HG03280 (cell line): ENCODE results near the gene PFKM.
A peak's percentile ranks its signal among the peaks of the same experiment; 100 is the strongest.

ENCODE experiments used
- ATAC-seq: cut with Tn5 transposase; IDR thresholded peaks from one replicate; pipeline ENCODE4 v1.9.1; 2021; ENCODE audit warnings: mild to moderate bottlenecking, moderate library complexity; ENCODE audit not compliant: unreplicated experiment

PFKM gene

DNA sequence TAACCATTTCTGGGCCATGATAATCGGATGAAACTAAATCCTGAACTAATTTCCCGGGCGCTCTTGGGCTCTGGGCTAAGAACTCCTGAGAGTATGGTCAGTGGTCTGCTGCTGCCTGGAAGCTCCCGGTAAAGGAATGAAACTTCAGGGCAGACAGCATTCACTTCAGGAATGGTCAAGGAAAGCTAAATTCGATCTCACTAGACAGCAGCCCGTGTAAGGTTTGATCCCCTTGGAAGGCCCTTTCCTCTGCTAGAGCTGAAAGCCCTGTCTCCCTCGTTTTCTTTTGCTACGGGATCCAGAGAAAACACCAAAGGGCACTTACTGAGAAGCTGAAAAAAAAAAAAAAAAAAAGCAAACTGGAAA lies 37.5 kb downstream of the PFKM start:
- no peak for ATAC-seq

DNA sequence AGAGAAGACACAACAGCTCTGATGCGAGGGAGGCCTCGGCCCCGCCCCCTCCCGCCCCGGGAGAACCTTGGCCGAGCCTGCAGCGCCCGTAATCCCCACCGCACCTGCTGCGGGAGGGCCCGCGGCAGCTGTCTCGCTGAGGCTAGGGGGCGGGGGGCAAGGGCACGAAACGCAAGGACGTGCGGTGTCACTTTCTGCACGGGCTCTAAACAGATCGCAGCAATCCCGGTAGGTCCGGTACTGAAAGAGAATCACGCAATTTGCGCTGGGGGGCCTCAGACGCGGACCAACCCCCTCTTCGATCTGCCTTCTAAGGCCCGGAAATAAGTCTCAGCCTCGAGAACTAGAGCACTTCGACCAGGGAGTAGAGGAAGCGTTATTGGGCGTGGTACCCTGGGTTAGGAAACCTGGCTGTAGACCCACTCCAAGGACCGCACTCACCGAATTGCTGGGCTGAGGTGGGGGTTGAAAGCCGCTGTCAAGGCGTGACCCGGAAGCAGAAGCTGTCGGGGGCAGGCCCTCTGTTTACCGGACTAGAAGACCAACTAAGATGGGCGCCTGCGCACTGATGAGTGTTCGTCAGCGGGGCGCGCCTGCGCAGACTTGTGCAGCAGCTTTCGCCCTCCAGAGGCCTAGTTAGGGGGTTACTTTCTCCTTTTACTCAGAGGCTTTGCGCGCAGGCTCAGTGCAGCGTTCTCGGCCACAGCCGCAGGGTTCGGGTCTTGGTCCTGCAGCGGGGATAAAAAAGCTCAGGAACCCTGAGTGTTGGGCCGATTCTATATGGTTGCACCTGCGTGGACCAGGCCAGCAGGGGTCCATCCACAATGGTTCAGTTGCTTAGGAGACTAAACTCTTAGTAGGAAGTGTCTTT lies 38.1 kb downstream of the PFKM start, which contains the start of gene ASB8:
Gene ASB8 (minus strand): TSS at position 498 of the 871 bp plus-strand sequence. CDS start 4,019 bp downstream, outside the sequence.
- peak; percentile 88 for ATAC-seq

- no peak for ATAC-seq
These were observed 38.8 kb downstream of the PFKM start for GRCh38 chr12:48157889-48158370.

DNA sequence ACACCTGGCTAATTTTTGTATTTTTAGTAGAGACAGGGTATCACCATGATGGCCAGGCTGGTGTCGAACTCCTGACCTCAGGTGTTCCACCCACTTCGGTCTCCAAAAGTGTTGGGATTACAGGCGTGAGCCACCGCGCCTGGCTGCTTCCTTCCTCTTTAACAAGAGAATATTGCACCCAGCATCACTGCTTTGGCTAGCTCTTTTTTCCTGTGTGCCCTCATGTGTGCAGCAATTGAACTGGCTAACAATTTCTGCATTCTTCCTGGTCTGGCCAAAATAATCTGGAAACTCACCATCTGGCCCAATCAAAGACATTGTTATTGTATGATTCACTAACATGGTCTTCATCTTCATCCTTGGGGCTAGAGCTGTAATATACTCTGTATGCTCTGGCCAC lies 40.9 kb downstream of the PFKM start:
- no peak for ATAC-seq

DNA sequence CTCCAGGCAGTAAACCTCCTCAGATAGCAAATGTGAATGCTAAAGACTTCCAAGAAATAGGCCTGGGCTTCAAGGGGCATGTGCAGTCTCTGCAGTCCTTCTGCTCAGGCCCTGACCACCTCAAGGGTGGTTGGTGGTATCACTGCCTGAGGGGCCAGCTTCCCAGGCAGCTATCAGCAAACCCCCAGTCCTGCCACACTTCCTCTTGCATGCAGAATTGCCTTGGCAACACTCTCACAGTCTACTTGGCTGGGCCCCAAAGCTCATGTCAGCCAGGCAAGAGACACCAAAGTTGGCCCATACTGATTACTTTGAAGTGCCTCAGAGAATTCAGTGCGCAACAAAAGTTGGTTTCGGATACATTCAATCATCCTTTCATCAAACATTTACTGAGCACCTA lies 41.6 kb downstream of the PFKM start:
- no peak for ATAC-seq

GRCh38 chr12:48163150-48163747 lies 44.1 kb downstream of the PFKM start:
- no peak for ATAC-seq

GRCh38 chr12:48164451-48164850 lies 45.3 kb downstream of the PFKM start:
- ATAC-seq, result no peak

GRCh38 chr12:48165089-48165981 lies 46.2 kb downstream of the PFKM start:
- ATAC-seq, result peak; percentile 71

DNA sequence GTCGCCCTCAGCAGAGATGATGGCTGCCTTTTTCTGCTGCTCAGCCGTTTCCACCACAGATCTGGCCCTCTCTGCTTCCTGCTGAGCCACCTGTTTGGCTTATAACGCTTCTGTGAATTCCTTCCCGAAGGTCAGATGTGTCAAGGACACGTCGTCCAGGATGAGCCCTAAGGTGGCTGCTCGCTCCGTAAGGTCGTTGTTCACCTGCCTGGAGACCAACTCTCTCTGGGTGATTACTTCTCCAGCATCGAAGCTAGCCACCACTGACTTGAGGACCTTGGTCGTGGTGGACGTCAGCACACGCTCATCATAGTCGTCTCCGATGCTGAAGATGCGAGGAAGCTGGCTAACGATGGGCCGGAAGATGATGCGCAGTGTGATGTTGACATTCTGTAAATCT lies 49.8 kb downstream of the PFKM start:
- no peak for ATAC-seq

DNA sequence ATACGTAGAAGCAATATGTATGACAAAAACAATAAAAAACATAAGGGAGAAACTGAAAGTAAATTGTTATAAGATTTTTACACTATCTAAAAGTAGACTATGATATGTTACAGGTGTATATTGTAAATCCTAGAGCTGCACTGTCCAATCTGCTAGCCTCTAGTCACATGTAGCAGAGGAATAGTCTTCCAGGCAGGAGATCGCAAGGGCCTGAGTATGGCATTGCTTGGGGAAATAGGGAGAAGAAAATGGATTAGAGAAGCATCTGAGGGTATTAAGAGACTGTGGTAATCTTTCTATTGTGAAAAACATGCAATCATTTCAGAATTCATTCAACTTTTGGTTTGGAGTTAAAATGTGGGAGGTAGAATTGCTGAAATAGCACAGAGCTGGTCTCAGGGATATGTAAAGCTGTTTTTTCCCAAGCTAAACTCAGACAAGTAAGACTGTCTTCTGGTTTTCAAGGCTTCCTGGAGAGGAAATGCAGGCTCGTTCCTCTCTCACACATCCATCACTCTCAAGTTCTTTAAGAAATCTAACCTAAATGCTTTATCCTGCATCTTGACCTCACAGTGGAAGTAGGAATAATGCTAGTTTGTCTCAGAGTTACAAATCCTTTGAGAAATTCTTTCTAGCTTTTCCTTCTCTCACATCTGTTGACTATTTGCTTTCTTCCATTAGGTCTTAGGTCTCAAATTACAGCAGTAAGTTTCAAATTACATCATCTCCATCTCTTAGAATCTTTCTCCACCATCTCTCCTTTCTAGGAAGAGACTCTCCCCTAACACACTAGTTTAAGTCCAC lies 56.7 kb downstream of the PFKM start:
- no peak for ATAC-seq

GRCh38 chr12:48176417-48176751 lies 57.2 kb downstream of the PFKM start:
- no peak for ATAC-seq

- no peak for ATAC-seq
These were observed 58.8 kb downstream of the PFKM start for GRCh38 chr12:48177982-48178381.

GRCh38 chr12:48179466-48179865 lies 60.3 kb downstream of the PFKM start:
- no peak for ATAC-seq

DNA sequence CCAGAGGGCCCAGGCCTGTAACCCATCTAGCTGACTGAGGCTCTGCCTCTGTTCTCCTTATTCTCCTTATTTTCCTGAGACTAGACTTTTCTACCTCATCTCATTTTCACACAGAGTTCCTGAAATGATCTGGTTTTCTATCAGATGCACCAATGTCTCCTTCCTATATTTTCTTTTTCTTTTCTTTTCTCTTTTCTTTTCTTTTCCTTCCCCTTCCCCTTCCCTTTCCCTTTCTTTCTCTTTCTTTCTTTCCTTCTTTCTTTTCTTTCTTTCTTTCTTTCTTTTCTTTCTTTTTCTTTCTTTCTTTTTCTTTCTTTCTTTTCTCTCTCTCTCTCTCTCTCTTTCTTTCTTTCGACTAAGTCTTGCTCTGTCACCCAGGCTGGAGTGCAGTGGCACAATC lies 61.3 kb downstream of the PFKM start:
- ATAC-seq, result no peak

DNA sequence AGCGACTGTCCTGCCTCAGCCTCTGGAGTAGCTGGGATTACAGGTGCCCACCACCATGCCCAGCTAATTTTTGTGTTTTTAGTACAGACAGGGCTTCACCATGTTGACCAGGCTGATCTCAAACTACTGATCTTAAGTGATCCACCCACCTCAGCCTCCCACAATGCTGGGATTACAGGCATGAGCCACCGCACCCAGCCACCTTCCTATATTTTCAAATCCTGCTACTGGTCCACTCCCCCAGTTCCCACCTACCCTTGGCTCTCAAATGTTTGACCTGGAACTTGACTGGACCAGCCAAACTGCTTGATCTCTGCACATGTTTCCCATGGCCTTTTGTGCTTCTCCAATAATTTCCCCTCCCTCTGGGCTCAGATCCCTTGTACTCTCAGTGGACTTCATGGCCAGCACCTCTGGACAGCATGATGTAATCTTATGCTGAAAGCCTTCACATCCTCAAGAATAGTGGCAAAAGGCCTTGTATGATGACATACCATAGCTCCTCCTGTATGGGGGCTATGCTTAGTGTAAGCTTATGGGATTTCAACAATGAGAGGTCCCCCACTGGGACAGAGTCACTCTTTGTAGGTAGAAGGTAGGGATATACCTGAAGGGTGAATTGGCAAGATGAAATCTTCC lies 61.8 kb downstream of the PFKM start:
- ATAC-seq, result no peak

- no peak for ATAC-seq
These were observed 63.5 kb downstream of the PFKM start for GRCh38 chr12:48182631-48183030.

DNA sequence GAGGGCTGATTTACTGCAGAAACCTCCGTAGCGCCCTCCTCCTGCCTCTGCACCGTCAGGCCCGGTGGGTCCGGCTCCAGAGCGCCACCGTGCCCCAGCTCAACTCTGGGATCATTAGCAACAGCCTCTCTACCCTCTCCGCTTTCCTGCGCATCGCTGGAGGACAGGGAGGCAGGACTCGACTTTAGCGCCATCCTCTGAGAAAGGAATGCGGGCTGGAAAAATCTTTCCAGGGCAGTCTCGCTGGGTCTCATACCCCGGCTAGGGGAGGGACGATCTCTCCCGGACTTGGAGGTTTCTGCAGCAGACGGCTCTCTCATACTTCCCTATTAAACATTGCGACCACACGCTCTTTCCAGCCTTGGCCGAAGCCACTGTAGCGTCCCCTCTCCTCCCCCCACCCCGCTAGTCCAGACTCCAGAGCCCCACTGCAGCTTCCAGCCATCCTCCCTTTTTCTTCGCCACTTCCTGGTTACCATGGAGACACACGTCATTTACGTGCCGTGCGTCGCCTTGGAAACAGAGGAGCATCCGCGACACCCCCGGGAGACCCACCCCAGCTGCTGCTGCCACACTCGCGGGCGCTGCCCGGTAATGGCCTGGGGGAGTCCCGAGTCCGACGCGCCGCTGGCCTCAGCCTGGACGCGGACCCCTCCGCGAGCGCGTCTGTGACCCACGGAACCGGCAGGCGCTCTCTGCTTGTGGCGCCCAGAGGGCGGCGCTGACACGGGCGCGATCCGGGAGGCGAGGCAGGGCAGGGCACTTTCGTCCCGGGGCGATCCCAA lies 64.1 kb downstream of the PFKM start, which contains the start of gene CCDC184:
Gene CCDC184 (plus strand): TSS at position 554 of the 785 bp plus-strand sequence. CDS start 479 bp downstream, outside the sequence.
- ATAC-seq, result peak; percentile 70

DNA sequence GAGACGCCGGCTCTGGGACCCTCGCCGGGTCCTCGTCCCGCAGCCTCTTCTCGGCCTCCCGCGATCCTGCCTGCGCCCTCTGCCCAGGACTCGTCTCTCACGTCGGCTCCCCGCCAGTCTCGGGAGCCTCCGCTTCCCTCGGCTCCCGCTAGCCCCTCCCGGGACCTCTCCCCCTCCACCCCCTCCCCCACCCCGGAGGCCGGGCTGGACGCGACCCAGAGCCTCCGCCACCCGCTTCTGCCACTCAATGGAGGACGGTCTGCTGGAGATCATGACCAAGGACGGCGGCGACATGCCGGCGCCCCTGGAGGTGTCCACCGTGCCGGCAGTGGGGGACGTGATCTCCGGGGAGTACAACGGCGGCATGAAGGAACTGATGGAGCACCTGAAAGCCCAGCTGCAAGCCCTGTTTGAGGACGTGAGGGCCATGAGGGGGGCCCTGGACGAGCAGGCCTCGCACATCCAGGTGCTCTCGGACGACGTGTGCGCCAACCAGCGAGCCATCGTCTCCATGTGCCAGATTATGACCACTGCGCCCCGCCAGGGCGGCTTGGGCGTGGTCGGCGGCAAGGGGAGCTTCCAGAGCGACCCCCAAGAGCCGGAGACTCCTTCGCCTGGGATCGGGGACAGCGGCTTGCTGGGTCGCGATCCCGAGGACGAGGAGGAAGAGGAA lies 64.8 kb downstream of the PFKM start:
- no peak for ATAC-seq

DNA sequence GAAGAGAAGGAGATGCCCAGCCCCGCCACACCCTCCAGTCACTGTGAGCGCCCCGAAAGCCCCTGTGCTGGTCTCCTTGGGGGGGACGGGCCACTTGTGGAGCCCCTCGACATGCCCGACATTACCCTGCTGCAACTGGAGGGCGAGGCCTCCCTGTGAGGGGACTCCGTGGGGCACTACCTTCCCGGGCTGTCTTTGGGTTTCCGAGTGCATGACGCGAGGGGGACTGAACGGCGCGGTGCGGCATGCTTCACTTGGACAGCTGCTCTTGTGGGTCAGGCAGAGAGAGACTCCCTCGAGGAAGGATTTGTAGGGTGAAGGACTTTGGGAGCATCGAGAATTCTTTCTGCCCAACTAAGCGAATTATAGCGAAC lies 65.4 kb downstream of the PFKM start:
- ATAC-seq, result no peak
